Measurements from ENCODE around the gene TMEM108.

DNA sequence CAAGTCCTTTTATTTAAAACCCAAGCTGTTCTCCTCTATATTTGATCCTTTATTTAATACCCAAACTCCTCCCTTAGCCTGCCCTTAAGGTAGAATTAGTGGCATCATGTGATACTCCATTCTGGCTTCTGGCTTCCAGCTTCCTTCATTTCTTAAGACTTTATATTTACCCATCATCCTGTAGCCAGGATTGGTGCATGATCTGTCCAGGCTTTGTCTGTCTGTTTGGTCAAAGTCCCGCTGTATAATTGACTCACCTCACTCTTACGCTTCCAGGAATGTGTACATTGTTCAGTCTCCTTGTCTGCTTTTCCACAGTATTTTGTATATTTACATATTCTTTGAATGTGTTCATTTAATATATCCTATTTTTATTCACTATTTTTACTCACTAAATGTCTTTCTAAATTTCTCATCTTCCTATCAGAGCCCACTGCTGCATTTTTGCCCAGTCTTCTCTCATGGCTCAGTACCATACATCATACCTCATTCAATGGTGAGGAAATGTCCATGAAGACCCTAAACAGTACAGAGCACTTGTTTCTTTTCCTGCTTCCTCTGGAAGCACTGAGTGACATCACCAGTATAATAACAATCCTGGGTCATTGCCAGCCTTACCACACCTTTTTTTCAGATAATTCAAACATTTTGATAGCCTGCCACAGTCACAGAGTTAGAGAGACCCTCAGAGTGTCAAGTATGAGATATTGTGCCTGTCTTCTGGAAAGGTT, 31.5 kb downstream of the TMEM108 start:
- TF ChIP-seq, protein P1, sequence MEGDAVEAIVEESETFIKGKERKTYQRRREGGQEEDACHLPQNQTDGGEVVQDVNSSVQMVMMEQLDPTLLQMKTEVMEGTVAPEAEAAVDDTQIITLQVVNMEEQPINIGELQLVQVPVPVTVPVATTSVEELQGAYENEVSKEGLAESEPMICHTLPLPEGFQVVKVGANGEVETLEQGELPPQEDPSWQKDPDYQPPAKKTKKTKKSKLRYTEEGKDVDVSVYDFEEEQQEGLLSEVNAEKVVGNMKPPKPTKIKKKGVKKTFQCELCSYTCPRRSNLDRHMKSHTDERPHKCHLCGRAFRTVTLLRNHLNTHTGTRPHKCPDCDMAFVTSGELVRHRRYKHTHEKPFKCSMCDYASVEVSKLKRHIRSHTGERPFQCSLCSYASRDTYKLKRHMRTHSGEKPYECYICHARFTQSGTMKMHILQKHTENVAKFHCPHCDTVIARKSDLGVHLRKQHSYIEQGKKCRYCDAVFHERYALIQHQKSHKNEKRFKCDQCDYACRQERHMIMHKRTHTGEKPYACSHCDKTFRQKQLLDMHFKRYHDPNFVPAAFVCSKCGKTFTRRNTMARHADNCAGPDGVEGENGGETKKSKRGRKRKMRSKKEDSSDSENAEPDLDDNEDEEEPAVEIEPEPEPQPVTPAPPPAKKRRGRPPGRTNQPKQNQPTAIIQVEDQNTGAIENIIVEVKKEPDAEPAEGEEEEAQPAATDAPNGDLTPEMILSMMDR (IDR thresholded peaks at IDR 0.05; ENCODE audit: poor library complexity, severe bottlenecking): no peak
- TF ChIP-seq EZH2 (IDR thresholded peaks at IDR 0.05; ENCODE audit: borderline replicate concordance, insufficient read depth, low read length, poor library complexity, severe bottlenecking) (no peak), RAD21 (conservative IDR thresholded peaks at IDR 0.05) (no peak), MXI1 (conservative IDR thresholded peaks at IDR 0.05; ENCODE audit: poor library complexity, severe bottlenecking) (no peak)
- TF ChIP-seq, protein P2, sequence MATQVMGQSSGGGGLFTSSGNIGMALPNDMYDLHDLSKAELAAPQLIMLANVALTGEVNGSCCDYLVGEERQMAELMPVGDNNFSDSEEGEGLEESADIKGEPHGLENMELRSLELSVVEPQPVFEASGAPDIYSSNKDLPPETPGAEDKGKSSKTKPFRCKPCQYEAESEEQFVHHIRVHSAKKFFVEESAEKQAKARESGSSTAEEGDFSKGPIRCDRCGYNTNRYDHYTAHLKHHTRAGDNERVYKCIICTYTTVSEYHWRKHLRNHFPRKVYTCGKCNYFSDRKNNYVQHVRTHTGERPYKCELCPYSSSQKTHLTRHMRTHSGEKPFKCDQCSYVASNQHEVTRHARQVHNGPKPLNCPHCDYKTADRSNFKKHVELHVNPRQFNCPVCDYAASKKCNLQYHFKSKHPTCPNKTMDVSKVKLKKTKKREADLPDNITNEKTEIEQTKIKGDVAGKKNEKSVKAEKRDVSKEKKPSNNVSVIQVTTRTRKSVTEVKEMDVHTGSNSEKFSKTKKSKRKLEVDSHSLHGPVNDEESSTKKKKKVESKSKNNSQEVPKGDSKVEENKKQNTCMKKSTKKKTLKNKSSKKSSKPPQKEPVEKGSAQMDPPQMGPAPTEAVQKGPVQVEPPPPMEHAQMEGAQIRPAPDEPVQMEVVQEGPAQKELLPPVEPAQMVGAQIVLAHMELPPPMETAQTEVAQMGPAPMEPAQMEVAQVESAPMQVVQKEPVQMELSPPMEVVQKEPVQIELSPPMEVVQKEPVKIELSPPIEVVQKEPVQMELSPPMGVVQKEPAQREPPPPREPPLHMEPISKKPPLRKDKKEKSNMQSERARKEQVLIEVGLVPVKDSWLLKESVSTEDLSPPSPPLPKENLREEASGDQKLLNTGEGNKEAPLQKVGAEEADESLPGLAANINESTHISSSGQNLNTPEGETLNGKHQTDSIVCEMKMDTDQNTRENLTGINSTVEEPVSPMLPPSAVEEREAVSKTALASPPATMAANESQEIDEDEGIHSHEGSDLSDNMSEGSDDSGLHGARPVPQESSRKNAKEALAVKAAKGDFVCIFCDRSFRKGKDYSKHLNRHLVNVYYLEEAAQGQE (IDR thresholded peaks at IDR 0.05; ENCODE audit: borderline replicate concordance): no peak

All from neural cell (in vitro differentiated cells).